H9 (cell line): ENCODE measurements around the gene ANK2. TPM values are rescaled to one million over a fixed set of nuclear protein-coding genes. Genes with fewer than 3 reads are reported as not detected.

Source experiments
- DNase-seq: peaks from one replicate; pipeline ENCODE4 v3.0.0-alpha.2; 2017
- H2AFZ ChIP-seq: one replicate; pipeline ENCODE4 v1.6.1; 2013; ENCODE audit warnings: mild to moderate bottlenecking, low read length, control low read depth, moderate library complexity
- H2AK5ac ChIP-seq: 2 replicates; pipeline ENCODE4 v1.6.1; 2013; ENCODE audit warnings: low read length, control low read depth, mixed read lengths; ENCODE audit not compliant: insufficient read length
- H2BK120ac ChIP-seq: one replicate; pipeline ENCODE4 v1.6.1; 2013; ENCODE audit warnings: low read depth, mild to moderate bottlenecking, low read length, control low read depth, inconsistent platforms; ENCODE audit not compliant: poor library complexity, severe bottlenecking
- H2BK12ac ChIP-seq: 2 replicates; pipeline ENCODE4 v1.6.1; 2013; ENCODE audit warnings: low read length, control low read depth, mixed read lengths, low read depth; ENCODE audit not compliant: insufficient read length
- H2BK15ac ChIP-seq: 2 replicates; pipeline ENCODE4 v1.6.1; 2013; ENCODE audit warnings: low read depth, low read length, control low read depth
- H2BK20ac ChIP-seq: one replicate; pipeline ENCODE4 v1.6.1; 2013; ENCODE audit warnings: low read depth, mild to moderate bottlenecking, low read length, control low read depth, inconsistent platforms; ENCODE audit not compliant: poor library complexity, severe bottlenecking
- H2BK5ac ChIP-seq: 2 replicates; pipeline ENCODE4 v1.6.1; 2013; ENCODE audit warnings: low read length, control low read depth, mixed read lengths; ENCODE audit not compliant: insufficient read length
- H3K14ac ChIP-seq: 2 replicates; pipeline ENCODE4 v1.6.1; 2013; ENCODE audit warnings: low read length, control low read depth; ENCODE audit not compliant: insufficient read depth
- H3K18ac ChIP-seq: 2 replicates; pipeline ENCODE4 v1.6.1; 2013; ENCODE audit warnings: low read depth, mild to moderate bottlenecking, mixed read lengths, low read length, control low read depth; ENCODE audit not compliant: insufficient read length
- H3K23ac ChIP-seq: 2 replicates; pipeline ENCODE4 v1.6.1; 2013; ENCODE audit warnings: low read length, control low read depth, mixed read lengths, low read depth; ENCODE audit not compliant: insufficient read length
- H3K23me2 ChIP-seq: 2 replicates; pipeline ENCODE4 v1.6.1; 2013; ENCODE audit warnings: low read depth, mild to moderate bottlenecking, mixed read lengths, low read length, control low read depth; ENCODE audit not compliant: insufficient read length, poor library complexity, severe bottlenecking
- H3K27ac ChIP-seq: 2 replicates; pipeline ENCODE4 v1.5.1; 2013; ENCODE audit warnings: low read length, control low read depth, mixed read lengths, low read depth; ENCODE audit not compliant: insufficient read length
- H3K27me3 ChIP-seq: 2 replicates; pipeline ENCODE4 v1.6.1; 2013; ENCODE audit warnings: low read length, control low read depth, inconsistent platforms; ENCODE audit not compliant: insufficient read depth
- H3K4ac ChIP-seq: 2 replicates; pipeline ENCODE4 v1.6.1; 2013; ENCODE audit warnings: low read depth, mild to moderate bottlenecking, control low read depth, inconsistent platforms, low read length, moderate library complexity
- H3K4me1 ChIP-seq: 2 replicates; pipeline ENCODE4 v1.6.1; 2013; ENCODE audit warnings: low read length, control low read depth, inconsistent platforms; ENCODE audit not compliant: insufficient read depth
- H3K4me2 ChIP-seq: 2 replicates; pipeline ENCODE4 v1.6.1; 2013; ENCODE audit warnings: low read length, control low read depth, mixed read lengths; ENCODE audit not compliant: insufficient read length, insufficient read depth
- H3K56ac ChIP-seq: 2 replicates; pipeline ENCODE4 v1.6.1; 2013; ENCODE audit warnings: low read depth, mild to moderate bottlenecking, mixed read lengths, low read length, control low read depth; ENCODE audit not compliant: insufficient read length
- H3K79me1 ChIP-seq: 2 replicates; pipeline ENCODE4 v1.6.1; 2013; ENCODE audit warnings: low read depth, mild to moderate bottlenecking, moderate library complexity, low read length, control low read depth, inconsistent platforms; ENCODE audit not compliant: insufficient read depth, poor library complexity, severe bottlenecking
- H3K79me2 ChIP-seq: 2 replicates; pipeline ENCODE4 v1.6.1; 2013; ENCODE audit warnings: low read length, control low read depth, inconsistent platforms; ENCODE audit not compliant: insufficient read depth
- H3K9ac ChIP-seq: 2 replicates; pipeline ENCODE4 v1.6.1; 2013; ENCODE audit warnings: low read length, control low read depth, mixed read lengths; ENCODE audit not compliant: insufficient read length; ENCODE audit errors: extremely low read depth
- H3K9me3 ChIP-seq: one replicate; pipeline ENCODE4 v1.6.1; 2013; ENCODE audit warnings: low read depth, low read length, inconsistent platforms; ENCODE audit not compliant: control insufficient read depth
- H3T11ph ChIP-seq: one replicate; pipeline ENCODE4 v1.6.1; 2013; ENCODE audit warnings: mild to moderate bottlenecking, low read length, control low read depth, inconsistent platforms
- H4K20me1 ChIP-seq: one replicate; pipeline ENCODE4 v1.6.1; 2013; ENCODE audit not compliant: control insufficient read depth, insufficient read length, insufficient read depth
- H4K5ac ChIP-seq: 2 replicates; pipeline ENCODE4 v1.6.1; 2013; ENCODE audit warnings: low read depth, mild to moderate bottlenecking, mixed read lengths, low read length, control low read depth; ENCODE audit not compliant: insufficient read length
- H4K8ac ChIP-seq: replicated peaks from 2 replicates; pipeline ENCODE4 v1.6.1; 2013; ENCODE audit warnings: low read length, control low read depth, mixed read lengths, low read depth; ENCODE audit not compliant: insufficient read length
- H4K91ac ChIP-seq: 2 replicates; pipeline ENCODE4 v1.6.1; 2013; ENCODE audit warnings: low read depth, mild to moderate bottlenecking, moderate library complexity, mixed read lengths, low read length, control low read depth; ENCODE audit not compliant: insufficient read length
- H3K27ac Mint-ChIP-seq, 3 experiments: 2 replicates in 2 of 3; 3 replicates in 1 of 3; pipeline ENCODE4 v1.8.0; 2020 to 2021; ENCODE audit warnings: mixed read lengths in 3 of 3, mild to moderate bottlenecking in 1 of 3, moderate library complexity in 1 of 3
- H3K27me3 Mint-ChIP-seq: 2 replicates; pipeline ENCODE4 v1.8.0; 2021; ENCODE audit warnings: low read depth, mild to moderate bottlenecking, moderate library complexity, mixed read lengths
- H3K36me3 Mint-ChIP-seq, 3 experiments: 2 replicates in 2 of 3; 3 replicates in 1 of 3; pipeline ENCODE4 v1.8.0; 2020 to 2021; ENCODE audit warnings: low read depth in 3 of 3, mixed read lengths in 3 of 3; ENCODE audit not compliant: insufficient read depth in 1 of 3
- H3K4me1 Mint-ChIP-seq, 2 experiments: 2 replicates each; pipeline ENCODE4 v1.8.0; 2020; ENCODE audit warnings: mixed read lengths in 2 of 2
- H3K4me3 Mint-ChIP-seq, 2 experiments: 2 replicates in 1 of 2; 3 replicates in 1 of 2; pipeline ENCODE4 v1.8.0; 2020 to 2021; ENCODE audit warnings: mild to moderate bottlenecking in 2 of 2, mixed read lengths in 2 of 2, moderate library complexity in 1 of 2
- H3K9me3 Mint-ChIP-seq, 2 experiments: 2 replicates in 1 of 2; 3 replicates in 1 of 2; pipeline ENCODE4 v1.8.0; 2020; ENCODE audit warnings: mild to moderate bottlenecking in 2 of 2, mixed read lengths in 2 of 2, moderate library complexity in 1 of 2
- CTCF ChIP-seq: fragments of 200-600 bp; sonication (generic); conservative IDR thresholded peaks from 3 replicates; pipeline ENCODE4 v1.8.0; 2021; ENCODE audit warnings: antibody characterized with exemption, mild to moderate bottlenecking
- WGBS: extraction: QIAGEN DNeasy Blood & Tissue Kit; methylation state at CpG from one replicate; pipeline ENCODE4 v1.1.7; 2013; ENCODE audit warnings: missing lambda C conversion rate, low lambda C conversion rate, mixed read lengths; ENCODE audit not compliant: insufficient read length; ENCODE audit errors: extremely low coverage; 5-methylcytosine and 5-hydroxymethylcytosine counted together
- total RNA-seq: library from RNA; stranded (reverse); gene quantifications from 2 replicates; pipeline ENCODE4 v1.2.1, GENCODE V29; 2021

ANK2 gene
- total RNA-seq, 1 experiment from 2014 or later = 36.8 TPM

GRCh38 chr4:113086172-113086695 lies 36.8 kb downstream of the ANK2 start:
- H4K91ac ChIP-seq = no peak overlapping the region
- H3K4me3 Mint-ChIP-seq = no peak overlapping the region
- H2BK20ac ChIP-seq = no peak overlapping the region
- no peak overlapping the region for H4K8ac ChIP-seq
- H3T11ph ChIP-seq = no peak overlapping the region
- H3K79me2 ChIP-seq = no peaks in the 10 kb centered on the region; the same call in 1 of the 2 replicates
- H3K18ac ChIP-seq = no peak overlapping the region
- DNase-seq = no peak
- no peak overlapping the region for H4K5ac ChIP-seq
- H3K9me3 ChIP-seq = no peaks in the 10 kb centered on the region
- no peak overlapping the region for H2BK120ac ChIP-seq
- H2AFZ ChIP-seq = no peak overlapping the region
- TF ChIP-seq CTCF = no peak
- no peak overlapping the region for H2BK12ac ChIP-seq
- H2BK5ac ChIP-seq = no peak overlapping the region
- no peaks in the 10 kb centered on the region for H3K36me3 Mint-ChIP-seq
- H3K27ac ChIP-seq = no peak overlapping the region
- no peak overlapping the region for H3K23ac ChIP-seq
- no peak overlapping the region for H3K56ac ChIP-seq
- H3K27me3 Mint-ChIP-seq = no peaks in the 10 kb centered on the region
- no peak overlapping the region for H2BK15ac ChIP-seq
- no peak overlapping the region for H3K4me2 ChIP-seq
- no peaks in the 10 kb centered on the region for H3K4me1 ChIP-seq
- H4K20me1 ChIP-seq = no peaks in the 10 kb centered on the region
- H3K4ac ChIP-seq = no peak overlapping the region
- H3K4me1 Mint-ChIP-seq = peaks cover 0 to 9% of the 10 kb centered on the region in 2 experiments; a peak in 3 of 4 replicates
- H3K79me1 ChIP-seq = no peaks in the 10 kb centered on the region
- H3K9ac ChIP-seq = no peak overlapping the region
- no peak overlapping the region for H2AK5ac ChIP-seq
- no peaks in the 10 kb centered on the region for H3K27me3 ChIP-seq
- peak overlapping the region in 1 of 3 experiments; percentile 66; a peak in 2 of 7 replicates for H3K27ac Mint-ChIP-seq
- no peaks in the 10 kb centered on the region for H3K23me2 ChIP-seq
- no peaks in the 10 kb centered on the region for H3K9me3 Mint-ChIP-seq
- H3K14ac ChIP-seq = no peak overlapping the region
- WGBS = 100% methylated on average over 1 of the region's 2 CpGs
